GM21825 (cell line): ENCODE results near the gene SAXO1.
"Not testable (repeated sequence)": the region's sequence is repeated elsewhere in the genome, so short reads cannot be mapped to it uniquely, and the experiment has no call there.

Source experiments
- ATAC-seq: cut with Tn5 transposase; IDR thresholded peaks from one replicate; pipeline ENCODE4 v1.9.1; 2021; ENCODE audit warnings: mild to moderate bottlenecking, moderate library complexity; ENCODE audit not compliant: unreplicated experiment

The SAXO1 gene

GRCh38 chr9:18971909-18972308 lies 61.1 kb downstream of the SAXO1 start:
- no peak for ATAC-seq

GRCh38 chr9:18971404-18971803 lies 61.6 kb downstream of the SAXO1 start:
- ATAC-seq = no peak

- ATAC-seq = no peak
These were observed 62.6 kb downstream of the SAXO1 start for GRCh38 chr9:18970393-18970792.

DNA sequence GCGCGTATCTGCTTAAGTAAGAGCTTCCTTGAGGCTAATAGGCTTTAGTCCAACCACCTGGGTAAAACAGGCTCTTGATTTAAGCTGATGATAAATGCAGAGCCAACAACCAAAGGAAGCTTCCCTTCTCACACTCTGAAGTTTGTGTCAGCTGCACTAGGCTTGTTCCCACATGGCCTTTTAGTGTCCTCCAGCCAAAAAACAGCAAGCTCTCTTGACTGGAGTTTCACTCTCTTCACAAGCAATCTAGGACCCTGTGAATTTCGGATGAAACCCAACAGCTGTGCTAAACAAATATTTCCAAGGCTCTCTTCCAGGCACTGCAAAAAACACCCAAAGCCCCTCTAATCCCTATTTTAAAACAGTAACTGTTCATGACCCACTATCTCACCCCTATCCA lies 63.9 kb downstream of the SAXO1 start:
- no peak for ATAC-seq

GRCh38 chr9:18955626-18956025 lies 77.4 kb downstream of the SAXO1 start:
- ATAC-seq = no peak

DNA sequence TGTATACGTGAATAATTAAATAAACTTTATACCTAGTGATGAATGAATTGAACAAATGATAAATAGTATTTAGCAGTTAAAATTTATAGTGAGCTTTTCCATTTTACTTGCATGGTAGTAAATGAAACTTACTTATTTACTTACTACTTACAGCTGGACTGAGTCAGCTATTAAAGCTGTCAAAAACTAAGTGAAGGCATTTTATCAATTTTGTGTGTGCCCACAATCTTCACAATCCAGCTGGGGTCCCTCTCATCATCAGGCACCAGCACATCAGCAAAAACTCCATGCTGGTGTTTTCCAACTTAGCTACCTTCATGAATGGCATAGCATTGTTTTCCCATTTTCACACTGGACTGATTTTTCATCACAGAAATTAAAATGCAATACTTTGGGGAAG lies 81.1 kb downstream of the SAXO1 start:
- no peak for ATAC-seq

DNA sequence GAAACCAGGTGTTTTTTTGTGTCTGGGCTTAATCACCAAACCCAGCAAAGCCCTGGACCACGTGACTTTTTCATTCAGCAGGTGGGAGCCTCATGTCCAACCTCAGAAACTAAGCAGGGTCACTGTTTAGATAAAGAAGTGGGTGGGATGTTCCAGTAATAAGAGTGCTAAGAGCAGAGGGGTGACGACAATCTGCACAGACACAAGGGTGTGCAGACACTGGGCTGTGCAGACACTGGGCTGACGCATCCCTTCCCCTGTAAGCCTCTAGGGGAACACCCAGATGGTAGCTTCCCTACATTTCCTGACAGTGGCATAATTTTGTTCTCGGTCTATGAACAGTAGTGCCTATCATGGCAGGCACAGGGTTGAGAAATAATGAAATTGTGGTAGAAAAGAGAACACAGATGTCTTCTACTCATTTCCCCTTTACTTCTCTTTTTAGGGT lies 85.1 kb downstream of the SAXO1 start:
- ATAC-seq = no peak

DNA sequence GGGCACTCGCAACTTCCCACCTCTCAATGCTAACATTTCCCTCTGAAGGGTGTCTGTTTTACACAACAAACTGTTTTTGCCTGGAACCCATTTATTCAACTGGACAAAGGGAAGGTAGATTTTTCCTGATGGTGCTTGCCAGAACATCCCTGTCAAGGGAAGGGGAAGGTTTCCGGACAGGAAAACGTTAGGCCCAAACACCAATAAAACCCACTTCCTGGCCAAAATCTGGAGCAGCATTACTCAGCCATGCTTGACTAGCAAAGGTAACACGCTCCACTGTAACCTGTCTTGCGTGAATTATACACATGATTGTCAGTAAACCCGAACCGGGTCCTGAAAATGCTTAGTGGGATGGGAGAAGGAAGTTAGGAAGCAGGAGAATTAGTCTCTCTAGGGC lies 90.2 kb downstream of the SAXO1 start:
- no peak for ATAC-seq

DNA sequence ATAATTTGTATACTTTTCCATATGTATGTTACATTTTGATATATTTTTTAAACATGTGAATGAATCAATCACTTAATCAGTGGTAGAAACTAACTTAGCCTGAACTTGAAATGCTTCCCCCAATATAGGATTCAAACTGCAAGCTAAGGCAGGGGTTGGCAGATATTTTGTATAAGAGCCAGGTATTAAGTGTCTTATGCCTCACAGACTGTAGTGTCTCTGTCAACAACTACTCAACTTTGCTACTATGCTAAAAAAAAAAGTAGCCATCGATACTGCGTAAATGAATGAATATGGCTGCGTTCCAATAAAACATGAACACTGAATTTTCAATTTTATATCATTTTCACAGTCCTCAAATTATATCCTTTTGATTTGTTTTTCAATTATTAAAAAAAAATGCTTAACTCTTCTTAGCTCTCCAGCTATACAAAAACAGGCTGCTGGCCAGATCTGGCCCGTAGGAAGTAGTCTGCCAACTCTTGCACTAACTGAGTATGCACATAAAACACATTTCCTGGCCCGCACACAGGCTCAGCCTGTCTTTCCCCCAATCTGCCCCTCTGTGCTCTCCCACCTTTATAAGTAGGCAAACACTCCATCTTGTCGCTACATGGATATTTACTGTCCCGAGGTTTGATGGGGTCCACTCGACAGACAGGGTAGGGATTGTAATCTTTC lies 91.8 kb downstream of the SAXO1 start:
- no peak for ATAC-seq

DNA sequence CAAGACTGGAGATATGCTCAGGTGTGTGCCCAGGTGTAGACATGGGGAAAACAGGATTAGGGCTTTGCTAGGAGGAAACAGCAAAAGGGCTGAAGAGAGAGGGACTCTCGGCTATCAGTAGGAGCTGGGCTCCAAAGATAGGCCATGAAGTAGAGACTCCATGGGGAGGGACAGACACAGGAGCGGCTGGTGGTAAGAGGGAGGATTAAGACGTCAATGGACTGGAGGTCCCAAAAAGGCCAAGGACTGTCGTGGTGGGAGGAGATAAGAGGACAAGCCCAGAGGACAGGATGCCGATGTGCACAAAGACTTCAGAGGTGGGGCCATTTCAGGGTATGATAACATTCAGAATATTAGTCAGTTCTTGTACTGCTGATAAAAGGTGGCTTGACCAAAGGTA lies 93.1 kb downstream of the SAXO1 start:
- ATAC-seq = no peak

- no peak for ATAC-seq
These were observed 96.7 kb downstream of the SAXO1 start for GRCh38 chr9:18936094-18936871.

DNA sequence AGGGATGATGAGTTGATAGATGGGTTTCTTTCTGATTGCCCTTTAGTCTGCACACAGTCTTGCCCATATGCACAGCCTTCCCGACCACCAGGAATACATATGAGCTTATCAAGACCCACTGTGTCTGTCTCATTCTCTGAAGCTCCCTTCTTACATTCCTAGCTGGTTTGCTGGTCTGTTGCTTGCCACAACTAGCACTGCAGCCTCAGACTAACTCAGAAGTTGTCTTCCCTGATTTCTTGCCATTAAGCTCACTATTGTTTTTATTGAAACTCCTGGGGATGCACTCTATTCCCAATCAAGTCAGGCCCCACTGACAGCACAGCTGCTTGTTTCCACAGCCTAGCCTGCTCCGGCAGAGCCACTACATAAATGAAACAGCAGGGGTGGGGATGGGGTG lies 97.5 kb downstream of the SAXO1 start:
- ATAC-seq = no peak

GRCh38 chr9:18930611-18931010 lies 102.4 kb downstream of the SAXO1 start:
- ATAC-seq = not testable (repeated sequence)

GRCh38 chr9:18928711-18929110 lies 104.3 kb downstream of the SAXO1 start:
- no peak for ATAC-seq

DNA sequence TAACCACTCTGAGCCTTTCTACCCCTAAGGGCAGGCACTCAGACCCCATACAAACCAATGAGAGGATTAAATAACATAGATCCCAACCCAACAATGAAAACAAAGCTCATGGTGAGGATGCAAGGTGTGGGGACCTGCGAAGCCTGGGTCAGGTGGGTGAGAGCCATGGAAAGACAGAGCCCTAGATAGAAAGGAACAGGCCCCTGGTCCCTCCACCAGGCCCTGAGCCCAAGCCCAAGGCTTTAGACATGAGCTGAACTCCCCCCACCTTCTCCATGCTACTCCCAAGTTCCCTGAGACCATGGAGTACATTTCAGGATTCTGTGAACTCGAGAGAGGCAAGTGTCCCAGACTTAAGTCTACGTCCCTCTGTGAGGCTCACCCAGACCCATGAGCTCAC lies 106.5 kb downstream of the SAXO1 start:
- no peak for ATAC-seq

DNA sequence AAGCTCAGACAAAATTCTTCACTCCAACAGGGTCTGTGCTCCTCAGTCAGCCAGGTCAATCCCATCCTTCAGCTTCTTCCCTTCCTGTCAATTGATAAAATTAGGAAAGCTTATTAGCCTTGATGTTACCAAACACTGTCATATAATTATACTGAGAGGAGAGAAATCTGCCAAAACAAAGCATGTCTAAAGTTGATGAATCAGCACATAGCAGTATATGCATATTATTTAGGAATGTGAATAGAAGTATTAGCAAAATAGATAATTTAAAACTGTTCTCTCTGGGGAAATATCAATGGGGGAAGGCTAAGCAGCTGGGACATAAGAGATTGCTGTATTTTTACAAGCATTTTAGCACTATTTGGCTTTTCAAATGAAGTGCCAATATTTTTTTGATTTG lies 107.1 kb downstream of the SAXO1 start:
- ATAC-seq = no peak

- ATAC-seq = no peak
These were observed 109.2 kb downstream of the SAXO1 start for GRCh38 chr9:18923671-18924430.

- no peak for ATAC-seq
These were observed 109.8 kb downstream of the SAXO1 start for GRCh38 chr9:18923167-18923566.

DNA sequence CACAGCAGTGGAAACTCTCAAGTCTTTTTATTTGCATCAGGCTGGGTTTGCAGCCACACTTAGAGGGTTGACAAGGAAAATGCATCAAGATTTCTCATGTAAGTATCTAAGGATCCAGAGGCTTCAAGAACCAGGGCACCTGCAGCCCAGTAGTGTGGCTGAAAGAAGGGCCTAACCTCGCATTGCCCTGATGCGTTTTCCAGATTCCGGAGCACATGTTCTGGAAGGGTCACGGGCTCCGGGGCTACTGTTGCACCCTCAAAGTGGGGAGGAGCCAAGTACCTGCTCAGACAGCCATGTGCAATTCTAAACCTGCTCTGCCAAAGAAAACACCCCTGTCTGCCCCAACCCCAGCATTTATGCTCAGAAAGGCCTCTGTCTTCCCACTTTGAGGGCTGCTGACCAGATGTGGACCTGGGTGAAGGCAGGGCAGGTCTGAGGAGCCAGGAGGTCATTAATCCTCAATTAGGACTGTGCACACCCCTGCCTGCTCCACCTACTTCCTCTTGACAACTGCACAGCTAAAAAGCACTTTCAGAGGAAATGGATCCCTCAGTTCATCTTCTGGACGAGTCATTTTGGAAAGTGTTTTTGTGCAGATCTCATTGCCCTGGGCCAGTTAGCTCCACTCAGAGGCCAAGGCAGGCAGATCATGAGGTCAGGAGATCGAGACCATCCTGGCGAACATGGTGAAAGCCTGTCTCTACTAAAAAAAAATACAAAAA lies 110.7 kb downstream of the SAXO1 start:
- no peak for ATAC-seq

DNA sequence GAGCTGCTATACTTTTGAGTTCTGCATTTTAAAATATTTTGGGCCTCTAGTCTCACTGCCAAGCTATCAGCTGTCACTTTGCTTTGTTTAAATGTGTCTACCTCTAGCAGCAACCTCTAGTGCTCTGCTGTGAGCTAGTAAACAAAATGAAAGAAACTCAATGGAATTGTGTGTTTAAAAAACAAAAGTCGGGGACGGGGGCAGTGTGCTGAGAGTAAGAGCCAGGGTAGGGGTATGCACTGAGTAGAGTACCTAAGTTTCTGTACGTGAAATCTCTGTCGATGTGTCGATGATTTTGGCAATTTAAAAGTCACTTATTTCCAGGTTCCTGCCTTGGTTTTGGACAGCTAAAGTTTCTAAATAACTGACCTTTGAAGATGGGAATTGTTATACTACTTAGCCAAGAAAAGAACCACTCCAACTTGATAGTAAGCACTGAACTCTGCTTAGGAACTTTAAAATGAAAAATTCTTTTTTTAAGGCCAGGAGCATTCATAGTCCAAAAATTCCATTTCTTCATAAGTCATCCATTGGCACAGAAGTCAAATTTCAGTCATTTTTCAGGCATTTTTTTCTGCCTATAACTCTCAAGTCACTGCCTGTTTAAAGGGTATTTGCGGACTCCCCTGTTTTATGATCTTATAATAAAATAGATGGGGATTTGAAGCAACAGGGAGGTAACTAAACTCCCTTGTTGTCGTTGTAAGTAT lies 111.5 kb downstream of the SAXO1 start:
- no peak for ATAC-seq
